NCI-H128 (cell line): ENCODE measurements around the gene NME7.
"Not testable (repeated sequence)": the region's sequence is repeated elsewhere in the genome, so short reads cannot be mapped to it uniquely, and the experiment has no call there.

Source experiments
- DNase-seq: peaks from one replicate; lab custom pipeline; 2025; ENCODE audit not compliant: unreplicated experiment; lab: John Stamatoyannopoulos, UW

Gene NME7

DNA sequence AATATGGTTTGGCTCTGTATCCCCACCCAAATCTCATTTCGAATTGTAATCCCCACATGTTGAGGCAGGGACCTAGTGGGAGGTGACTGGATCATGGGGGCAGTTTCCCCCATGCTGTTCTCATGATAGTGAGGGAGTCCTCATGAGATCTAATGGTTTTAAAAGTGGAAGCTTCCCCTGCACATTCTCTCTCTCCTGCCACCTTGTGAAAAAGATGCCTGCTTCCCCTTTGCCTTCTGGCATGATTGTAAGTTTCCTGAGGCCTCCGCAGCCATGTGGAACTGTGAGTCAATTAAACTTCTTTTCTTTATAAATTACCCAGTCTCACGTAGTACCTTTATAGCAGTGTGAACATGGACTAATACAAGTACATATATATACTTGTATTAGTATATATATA, 25.5 kb downstream of the NME7 start:
- not testable (repeated sequence) for DNase-seq

DNA sequence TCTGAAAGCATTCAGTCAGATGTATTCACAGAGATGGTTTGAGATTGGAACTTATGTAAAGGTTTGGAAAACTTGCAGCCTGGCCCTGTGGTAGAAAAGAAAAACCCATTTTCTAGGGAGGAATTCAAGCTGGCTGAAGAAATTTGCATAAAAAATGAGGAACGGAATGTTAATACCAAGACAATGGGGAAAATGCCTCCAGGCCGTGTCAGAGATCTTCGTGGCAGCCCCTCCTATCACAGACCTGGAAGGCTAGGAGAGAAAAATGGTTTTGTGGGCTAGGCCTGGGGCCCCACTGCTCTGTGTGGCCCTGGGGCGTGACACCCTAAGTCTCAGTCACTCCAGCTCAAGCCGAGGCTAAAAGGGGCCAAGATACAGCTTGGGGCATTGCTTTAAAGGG, 26.7 kb downstream of the NME7 start:
- DNase-seq = no peak

DNA sequence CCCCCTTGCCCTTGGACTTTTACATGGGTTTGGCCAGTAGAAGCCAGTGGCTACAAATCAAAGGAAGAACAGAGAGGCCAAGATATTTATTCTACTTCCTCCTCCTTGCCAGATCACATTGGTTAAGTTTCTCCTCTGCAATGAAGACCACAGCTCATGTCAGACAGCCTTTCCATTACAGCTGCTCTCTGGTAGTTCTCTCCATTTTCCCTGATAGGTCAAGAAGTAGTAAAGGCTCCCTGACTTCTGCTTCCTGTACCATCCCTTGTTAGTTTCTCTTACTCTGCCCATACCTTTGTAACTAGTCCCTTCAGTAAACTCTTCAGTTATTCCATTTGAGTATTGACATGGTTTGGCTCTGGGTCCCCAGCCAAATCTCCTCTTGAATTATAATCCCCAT, 27.8 kb downstream of the NME7 start:
- no peak for DNase-seq

DNA sequence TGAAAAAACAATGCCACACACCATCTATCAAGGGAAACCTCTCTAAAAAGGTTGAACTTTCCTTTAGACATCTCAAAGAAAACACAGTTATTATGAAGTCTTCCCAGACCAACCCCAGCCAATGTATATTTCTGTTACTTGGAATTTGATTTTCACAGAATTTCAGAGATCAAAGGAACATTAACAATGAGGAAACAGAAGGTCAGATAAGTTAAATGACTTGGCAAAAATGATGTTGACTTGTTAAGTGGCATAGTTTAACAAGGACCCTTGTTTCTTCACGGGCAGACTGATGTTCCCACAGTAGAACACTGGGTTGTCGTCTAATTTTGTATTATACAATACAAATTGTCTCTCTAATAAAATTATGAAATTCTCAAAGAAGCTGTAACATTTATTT, 29.0 kb downstream of the NME7 start:
- no peak for DNase-seq

DNA sequence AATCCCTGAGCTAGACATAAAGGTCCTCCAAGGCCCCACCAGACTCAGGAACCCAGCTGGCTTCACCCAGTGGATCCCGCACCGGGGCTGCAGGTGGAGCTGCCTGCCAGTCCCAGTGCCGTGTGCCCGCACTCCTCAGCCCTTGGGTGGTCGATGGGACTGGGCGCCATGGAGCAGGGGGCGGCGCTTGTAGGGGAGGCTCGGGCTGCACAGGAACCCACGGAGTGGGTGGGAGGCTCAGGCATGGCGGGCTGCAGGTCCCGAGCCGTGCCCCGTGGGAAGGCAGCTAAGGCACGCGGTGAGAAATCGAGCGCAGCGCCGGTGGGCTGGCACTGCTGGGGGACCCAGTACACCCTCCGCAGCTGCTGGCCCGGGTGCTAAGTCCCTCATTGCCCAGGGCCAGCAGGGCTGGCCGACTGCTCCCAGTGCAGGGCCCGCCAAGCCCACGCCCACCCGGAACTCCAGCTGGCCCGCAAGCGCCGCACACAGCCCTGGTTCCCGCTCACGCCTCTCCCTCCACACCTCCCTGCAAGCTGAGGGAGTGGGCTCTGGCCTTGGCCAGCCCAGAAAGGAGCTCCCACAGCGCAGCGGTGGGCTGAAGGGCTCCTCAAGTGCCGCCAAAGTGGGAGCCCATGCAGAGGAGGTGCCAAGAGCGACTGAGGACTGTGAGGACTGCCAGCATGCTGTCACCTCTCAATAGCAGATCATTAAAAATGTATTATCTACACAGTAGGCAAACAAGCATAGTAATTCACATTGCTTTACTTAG, 30.5 kb downstream of the NME7 start:
- not testable (repeated sequence) for DNase-seq

DNA sequence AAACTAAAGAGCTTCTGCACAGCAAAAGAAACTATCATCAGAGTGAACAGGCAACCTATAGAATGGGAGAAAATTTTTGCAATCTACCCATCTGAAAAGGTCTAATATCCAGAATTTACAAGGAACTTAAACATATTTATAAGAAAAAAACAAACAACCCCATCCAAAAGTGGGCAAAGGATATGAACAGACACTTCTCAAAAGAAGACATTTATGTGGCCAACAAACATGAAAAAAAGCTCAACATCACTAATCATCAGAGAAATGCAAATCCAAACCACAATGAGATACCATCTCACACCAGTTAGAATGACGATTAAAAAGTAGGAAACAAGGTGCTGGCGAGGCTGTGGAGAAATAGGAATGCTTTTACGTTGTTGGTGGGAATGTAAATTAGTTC, 32.9 kb downstream of the NME7 start:
- DNase-seq = not testable (repeated sequence)

DNA sequence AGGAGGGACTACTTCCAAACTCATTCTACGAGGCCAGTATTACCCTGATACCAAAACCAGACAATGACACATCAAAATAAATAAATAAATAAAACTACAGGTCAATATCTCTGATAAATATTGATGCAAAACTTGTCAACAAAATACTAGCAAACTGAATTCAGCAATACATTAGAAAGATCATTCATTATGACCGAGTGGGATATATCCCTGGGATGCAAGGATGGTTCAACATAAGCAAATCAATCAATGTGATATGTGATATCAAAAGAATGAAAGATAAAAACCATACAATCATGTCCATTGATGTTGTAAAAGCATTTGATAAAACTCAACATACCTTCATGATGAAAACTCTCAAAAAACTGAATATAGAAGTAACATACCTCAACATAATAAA, 36.7 kb downstream of the NME7 start:
- DNase-seq = no peak

DNA sequence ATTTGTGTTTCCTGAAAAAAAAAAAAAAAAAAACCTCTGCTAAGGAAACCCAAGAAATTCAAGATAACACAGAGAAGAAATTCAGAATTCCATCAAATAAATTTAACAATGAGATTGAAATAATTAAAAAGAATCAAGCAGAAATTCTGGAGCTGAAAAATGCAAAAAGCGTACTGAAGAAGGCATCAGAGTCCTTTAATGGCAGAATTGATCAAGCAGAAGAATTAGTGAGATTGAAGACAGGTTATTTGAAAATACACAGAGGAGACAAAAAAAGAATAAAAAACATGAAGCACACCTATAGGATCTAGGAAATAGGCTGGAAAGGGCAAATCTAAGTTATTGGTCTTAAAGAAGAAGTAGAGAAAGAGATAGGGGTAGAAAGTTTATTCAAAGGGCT, 38.2 kb downstream of the NME7 start:
- DNase-seq = no peak

DNA sequence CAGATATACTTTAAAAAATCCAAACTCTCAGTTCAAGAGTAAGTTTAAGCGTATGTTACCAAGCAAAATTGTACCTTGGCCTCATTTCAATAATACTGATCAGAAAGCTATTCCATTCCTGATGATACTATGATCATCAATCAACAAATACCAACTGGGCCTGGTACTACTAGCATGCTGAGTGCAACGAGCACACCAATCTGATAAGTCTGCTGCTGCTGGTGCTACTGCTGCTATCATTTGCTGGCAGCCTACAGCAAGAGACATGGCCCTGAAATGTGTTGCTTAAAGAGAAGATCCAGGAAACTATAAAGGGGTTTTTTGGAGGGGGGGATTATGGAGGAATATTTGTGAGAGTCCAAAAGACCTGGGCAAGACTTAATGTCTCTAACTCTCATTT, 39.7 kb downstream of the NME7 start:
- DNase-seq = no peak

DNA sequence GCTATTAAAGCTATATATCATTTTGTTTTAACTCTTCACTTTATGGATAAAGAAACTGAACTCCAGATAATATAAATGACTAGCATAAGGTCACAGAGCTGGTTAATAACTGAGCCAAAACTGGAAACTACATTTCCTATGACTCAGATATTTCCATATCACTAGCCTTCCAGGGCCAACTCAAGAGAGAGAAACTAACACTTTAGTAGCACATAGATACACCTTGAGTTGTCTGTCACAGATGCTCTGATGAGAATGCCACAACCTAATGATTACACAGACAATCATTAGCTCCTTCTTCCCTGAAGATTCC, 40.7 kb downstream of the NME7 start:
- DNase-seq = no peak

DNA sequence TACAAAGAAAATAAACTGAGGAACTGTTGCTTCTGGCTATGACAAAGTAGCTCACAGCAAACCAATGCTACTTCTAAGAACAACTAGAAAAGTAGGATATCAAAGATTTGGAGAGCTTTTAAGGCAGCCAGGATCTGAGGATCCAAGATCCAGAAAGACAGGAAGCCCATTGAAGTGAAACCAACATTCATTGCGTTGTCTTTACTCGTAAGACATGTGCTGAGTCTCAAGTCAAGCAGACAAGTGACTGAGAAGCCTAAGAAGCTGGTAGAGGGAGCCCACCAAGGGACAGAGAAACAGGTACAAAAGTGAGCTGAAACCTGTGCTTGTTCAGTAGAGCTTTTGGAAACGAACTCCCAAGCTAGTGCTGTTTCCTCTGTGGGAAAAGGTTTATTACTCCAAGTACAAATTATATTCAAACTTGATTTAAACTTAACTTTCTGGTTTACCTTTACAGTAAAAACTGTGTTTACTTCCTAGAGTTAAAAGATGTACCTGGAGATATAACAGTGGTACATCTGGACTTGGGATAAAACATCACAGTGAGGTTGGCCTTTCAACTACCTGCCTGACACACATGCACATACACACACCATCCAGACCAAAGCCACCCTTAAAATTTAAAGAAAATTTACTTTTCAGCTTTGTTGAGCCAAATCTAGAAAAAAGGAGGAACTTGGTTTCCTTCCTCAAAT, 41.2 kb downstream of the NME7 start:
- DNase-seq = no peak

DNA sequence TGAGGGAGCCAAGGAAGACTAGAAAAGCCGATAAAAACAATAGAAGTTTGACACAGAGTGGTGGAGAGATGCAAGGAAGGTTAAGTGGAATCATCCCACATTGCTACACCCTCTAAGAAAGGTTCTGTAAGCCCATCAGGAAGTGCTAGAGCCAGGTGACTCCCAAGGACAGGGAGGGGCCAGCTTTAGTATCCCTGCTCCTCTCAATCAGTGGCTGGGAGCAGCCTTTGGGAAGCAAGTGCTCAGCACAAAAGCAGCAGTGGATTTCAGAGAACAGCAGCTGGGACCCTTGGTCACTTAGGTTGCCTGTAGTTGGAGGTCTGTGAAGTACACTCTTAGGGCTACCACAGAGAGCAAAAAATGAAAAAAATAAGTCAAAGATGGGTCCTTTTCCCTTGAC, 42.5 kb downstream of the NME7 start:
- no peak for DNase-seq

DNA sequence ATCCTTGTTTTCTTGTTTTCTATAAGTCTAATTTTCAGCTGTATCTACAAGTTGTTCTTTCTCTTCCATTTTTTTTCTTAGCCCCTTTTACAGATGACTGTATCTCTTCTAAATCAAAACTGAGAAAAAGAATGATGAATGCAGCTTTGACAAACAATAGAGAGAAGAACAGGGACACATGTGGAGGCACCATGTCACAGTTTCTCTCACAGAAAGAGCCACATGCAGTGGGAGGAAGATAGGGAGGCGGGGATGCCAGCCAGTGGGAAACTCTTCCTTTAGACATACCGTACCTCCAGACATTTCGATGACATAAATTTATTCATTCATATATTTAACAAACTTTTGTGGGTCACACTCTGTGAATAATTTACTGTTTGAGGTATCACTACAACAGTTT, 45.5 kb downstream of the NME7 start:
- no peak for DNase-seq

DNA sequence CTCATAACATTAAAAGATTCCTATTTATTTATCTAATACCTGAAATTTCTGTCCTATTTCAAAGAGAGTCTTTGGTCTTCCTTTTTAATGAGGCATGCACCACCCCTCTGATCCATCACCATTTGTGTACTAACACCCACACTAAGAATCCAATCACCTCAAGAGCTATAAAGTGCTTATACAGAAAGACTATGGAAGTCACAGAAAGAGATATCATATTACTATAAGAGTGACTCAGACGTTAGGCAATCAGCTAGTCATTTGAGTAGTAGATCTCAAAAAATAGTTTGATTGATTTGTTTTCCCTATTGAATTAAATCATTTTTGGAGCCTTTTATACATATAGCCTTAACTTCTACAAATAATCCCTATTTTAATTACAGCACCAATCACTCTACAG, 46.1 kb downstream of the NME7 start:
- DNase-seq = no peak

DNA sequence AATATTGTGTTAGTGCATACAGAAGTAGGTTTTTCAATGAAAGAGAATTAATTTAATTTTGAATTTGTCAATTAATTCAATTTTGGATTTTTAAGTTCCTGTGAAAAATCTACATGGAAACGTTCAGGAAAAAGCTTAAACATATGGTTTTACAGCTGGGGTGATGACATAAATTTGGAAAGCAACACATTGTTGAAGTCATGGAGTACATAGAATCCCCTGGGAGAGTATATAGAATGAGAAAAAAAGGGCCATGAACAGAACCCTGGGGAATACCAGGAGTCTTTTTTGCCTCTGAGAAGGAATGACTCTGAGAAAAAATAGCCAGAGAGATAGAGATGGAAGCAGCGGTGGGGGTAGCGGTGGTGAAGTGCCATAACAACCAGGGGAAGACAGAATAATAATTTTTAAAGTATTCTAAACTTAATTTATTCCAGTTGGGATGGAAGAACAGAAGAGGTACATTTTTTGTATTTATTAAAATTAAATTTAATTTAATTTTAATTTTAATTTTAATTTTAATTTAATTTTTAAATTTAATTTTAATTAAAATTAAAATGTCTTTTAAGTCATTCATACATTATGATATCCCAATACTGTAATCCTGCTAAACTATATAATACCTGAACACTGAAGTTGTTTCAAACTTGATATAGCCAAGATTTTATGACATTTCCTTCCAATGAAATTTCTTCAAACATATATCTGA, 48.9 kb downstream of the NME7 start:
- no peak for DNase-seq

DNA sequence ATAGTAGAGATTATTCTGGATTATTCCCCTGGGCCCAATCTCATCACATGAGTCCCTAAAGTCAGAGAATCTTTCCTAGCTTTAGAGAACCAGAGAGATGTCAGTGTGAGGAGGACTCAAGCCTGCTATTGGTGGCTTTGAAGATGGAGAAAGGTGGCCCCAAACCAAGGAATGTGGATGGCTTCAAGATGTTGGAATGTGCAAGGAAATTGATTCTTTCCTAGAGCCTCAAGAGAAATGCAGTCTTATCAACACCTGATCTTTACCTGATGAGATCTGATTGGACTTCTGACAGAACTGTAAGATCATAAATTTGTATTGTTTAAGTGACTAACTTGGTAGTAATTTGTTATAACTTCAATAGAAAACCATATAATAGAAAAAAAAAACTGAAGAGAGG, 51.0 kb downstream of the NME7 start:
- no peak for DNase-seq

DNA sequence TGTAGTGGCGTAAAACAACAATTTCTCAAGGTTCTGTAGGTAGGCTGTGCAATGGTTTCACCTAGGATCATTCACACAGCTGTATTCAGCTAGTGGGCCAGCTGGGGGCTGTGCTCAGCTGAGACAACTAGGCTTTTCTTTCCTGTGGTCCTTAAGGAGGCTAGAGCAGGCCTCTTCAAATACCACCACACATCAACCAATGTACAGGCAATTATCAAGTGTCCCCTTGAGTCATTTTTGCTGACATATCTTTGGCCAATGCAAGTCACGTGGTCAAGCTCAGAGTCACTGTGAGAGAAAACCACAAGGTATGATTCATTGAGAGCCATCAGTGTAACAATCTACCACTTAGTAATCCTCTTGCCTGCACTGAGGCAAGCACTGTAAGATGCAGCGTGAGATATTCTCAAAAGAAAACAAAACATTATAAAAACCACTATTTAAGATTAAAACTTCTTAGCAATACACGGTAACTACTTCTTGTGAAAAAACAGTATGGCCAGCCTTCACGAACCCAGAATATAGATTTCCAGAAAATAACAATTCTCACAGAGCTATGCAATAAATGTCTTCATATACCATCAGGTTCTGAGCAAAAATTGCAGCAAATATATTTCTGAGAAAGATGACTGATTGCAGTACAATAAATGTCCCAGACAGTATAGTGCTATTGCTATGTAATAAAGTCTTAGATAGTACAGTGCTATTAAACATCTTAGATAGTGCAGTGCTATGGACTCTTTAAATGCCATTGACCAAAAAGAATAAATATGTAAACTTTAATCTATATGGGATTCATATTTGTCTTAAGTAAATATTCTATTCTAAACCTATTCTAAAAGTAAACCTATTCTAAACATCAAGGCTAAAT, 55.3 kb downstream of the NME7 start:
- DNase-seq = no peak

DNA sequence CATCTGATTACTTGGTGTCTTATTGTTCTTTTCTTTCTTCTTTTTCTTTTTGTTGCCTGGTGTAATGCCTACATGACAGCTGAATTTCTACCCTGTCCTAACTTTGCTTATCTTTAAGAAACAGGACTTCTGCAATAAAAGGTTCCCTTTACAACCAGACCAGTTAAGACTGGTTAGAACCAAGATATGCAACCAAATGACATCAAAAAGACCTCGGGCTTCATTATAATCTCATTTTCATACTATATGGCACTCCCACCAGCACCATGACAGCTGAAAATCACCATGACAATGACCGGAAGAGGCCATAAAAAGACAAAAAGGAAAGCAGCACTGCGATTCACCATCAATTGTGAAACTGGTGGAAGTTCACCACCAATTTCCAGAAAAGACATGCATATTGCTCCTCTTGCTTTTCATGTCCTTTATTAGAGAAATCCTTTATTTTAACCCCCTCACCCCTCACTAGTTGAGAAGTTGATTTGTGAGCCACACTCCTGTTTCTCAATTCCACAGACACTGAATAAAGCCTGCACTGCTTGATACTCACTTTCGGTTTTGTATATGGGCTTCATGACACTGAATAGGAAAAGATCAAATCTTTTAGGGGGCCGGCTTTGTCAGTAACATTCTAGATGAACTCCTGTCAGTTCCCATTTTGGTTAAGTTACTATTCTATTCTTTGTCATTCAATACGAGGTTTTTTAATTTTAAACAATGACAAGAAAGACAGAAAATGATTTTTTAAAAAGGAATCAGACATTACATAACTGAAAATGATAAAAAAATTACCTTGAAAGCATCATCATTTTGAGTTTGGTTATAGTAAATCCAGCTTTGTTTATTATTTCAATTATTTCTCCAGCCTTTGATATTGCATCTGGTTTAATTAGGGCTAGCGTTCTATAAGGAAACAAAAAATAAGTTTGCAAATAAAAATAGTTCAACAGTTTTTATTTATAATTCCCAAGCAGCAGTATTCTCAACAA, 58.1 kb downstream of the NME7 start:
- DNase-seq = no peak

DNA sequence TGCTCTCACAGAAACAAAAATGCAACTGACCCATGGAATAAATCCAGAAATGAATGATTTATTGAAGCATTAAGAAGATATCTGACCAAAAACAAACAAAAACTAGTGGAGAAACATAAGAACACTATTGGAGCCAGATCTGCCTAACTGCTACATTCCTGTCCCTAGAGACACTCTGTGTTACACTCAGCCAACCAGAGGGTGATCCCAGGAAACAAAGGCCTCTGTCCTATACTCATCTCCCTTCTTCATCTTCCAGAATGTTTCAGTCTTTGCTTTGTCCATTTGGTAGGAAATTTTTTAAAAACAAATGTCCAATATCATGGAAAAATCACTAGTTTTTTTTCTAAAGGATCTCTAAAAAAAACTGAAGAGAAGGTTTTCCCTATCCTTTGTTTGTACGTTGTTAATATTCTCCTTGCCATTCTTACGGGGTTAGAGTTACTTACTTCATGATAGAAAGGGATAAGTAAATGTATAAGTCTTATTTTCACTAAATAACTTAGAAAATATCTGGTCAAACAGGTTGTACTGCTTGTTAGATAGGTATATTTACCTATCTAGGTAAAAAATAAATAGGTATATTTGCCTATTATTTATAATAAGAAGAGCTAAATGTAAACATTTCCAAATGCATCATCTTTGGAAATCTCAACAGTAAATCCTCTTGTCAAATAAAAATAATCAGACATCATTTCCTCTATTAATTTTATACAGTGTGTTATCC, 59.1 kb downstream of the NME7 start:
- no peak for DNase-seq

DNA sequence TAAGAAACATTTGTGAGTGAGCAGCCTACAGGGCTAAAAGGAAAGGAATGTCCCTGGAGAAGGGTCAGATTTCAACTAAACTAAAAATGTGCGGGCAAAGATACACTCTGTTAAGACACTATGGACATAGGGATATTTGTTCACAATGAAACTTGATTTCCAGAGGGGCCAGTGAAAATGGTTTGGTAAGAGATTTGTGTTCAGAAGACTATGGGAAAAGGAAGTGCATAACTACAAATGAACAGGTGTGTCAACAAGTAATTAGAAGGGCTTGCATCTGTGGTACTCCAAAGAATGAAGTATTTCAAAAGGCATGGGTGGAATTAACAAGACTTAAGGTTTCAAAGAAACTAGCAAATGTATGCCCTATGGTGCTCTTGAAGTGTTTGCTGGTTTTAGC, 60.4 kb downstream of the NME7 start:
- no peak for DNase-seq
